ENCODE results near the gene SPTBN2. TPM values are rescaled to one million over a fixed set of nuclear protein-coding genes. Genes with fewer than 3 reads are reported as not detected.

The SPTBN2 gene
- total RNA-seq, 1 experiment from 2014 or later = 18.5 TPM

DNA sequence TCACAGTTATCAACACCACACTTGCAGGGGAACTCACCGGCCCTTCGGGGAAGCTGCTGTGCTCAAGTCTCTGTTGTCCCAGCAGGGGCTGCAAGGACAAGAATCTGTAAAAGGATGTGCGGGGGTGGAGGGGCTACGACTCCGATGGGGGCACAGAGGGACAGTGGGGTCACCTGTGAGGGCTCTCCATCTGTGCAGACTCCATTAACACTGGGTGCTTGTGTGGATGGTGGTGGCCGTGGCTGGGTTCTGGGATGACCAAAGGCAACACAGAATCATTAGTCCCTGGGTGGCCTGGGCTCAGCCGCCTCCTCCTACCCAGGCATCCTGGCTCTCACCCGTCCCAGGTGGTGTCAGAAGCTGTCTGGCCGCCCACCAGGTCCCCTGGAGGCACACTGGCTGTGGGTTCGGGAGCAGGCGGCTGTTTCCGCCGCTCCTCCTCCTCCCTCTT is 41.2 kb downstream of the SPTBN2 start:
- H3K79me2 ChIP-seq (ENCODE audit: insufficient read depth, low read length) = no peaks in the 10 kb centered on the region
- RAD21 ChIA-PET (ENCODE audit: low non-redundant PET in 1 of 2, low total read pairs in 2 of 2, uncharacterized antibody in 2 of 2, unreplicated experiment in 2 of 2) = no interaction called here
- no peaks in the 10 kb centered on the region for H3K9me2 ChIP-seq (ENCODE audit: insufficient read depth)
- no peak for DNase-seq (ENCODE audit: low read depth, low spot score)
- intact Hi-C loops (cut with micrococcal nuclease) = no loop called here
- H3K9ac ChIP-seq (ENCODE audit: low read length) = no peak overlapping the region
- no peaks in the 10 kb centered on the region for H3K36me3 ChIP-seq (ENCODE audit: control insufficient read depth in 1 of 2, insufficient read depth in 2 of 2, low read length in 2 of 2)
- no peak overlapping the region for H2AFZ ChIP-seq (ENCODE audit: low read depth, low read length, poor library complexity, severe bottlenecking)
- no peaks in the 10 kb centered on the region for H3K4me1 ChIP-seq (ENCODE audit: control insufficient read depth in 1 of 2, insufficient read depth in 2 of 2, low read length in 2 of 2)
- POLR2A ChIA-PET = no interaction called here
- H3K27ac ChIP-seq (ENCODE audit: low read depth, low read length) = no peak overlapping the region
- no peaks in the 10 kb centered on the region for H3K9me3 ChIP-seq (ENCODE audit: control insufficient read depth in 1 of 2, insufficient read depth in 1 of 2, low read depth in 1 of 2, low read length in 2 of 2)
- no peak for ATAC-seq
- no peak overlapping the region for H3K4me3 ChIP-seq (replicated peaks in 1 of 2; ENCODE audit: low read depth in 1 of 2, low read length in 2 of 2)
- H3K27me3 ChIP-seq (ENCODE audit: insufficient read depth, low read length) = no peaks in the 10 kb centered on the region
- BruUV-seq (replicated peaks) = no TSS peak
- TF ChIP-seq, protein P1, sequence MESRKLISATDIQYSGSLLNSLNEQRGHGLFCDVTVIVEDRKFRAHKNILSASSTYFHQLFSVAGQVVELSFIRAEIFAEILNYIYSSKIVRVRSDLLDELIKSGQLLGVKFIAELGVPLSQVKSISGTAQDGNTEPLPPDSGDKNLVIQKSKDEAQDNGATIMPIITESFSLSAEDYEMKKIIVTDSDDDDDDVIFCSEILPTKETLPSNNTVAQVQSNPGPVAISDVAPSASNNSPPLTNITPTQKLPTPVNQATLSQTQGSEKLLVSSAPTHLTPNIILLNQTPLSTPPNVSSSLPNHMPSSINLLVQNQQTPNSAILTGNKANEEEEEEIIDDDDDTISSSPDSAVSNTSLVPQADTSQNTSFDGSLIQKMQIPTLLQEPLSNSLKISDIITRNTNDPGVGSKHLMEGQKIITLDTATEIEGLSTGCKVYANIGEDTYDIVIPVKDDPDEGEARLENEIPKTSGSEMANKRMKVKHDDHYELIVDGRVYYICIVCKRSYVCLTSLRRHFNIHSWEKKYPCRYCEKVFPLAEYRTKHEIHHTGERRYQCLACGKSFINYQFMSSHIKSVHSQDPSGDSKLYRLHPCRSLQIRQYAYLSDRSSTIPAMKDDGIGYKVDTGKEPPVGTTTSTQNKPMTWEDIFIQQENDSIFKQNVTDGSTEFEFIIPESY (IDR thresholded peaks at IDR 0.05; ENCODE audit: extremely low read depth, insufficient replicate concordance, low read length) = no peak
- no peak for TF ChIP-seq SRF (IDR thresholded peaks at IDR 0.05; ENCODE audit: low read depth)
- TF ChIP-seq, protein P2, sequence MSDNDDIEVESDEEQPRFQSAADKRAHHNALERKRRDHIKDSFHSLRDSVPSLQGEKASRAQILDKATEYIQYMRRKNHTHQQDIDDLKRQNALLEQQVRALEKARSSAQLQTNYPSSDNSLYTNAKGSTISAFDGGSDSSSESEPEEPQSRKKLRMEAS (IDR thresholded peaks at IDR 0.05) = no peak
- no peak for TF ChIP-seq SP1 (IDR thresholded peaks at IDR 0.05; ENCODE audit: low read depth)
- TF ChIP-seq ZFX (IDR thresholded peaks at IDR 0.05) = no peak
- no peak for TF ChIP-seq EZH2phosphoT487 (IDR thresholded peaks at IDR 0.05; ENCODE audit: borderline replicate concordance)
- TF ChIP-seq TCF7L2 (IDR thresholded peaks at IDR 0.05; ENCODE audit: borderline replicate concordance, extremely low read depth, insufficient read depth, insufficient read length) = no peak
- no peak for TF ChIP-seq FOSL1 (IDR thresholded peaks at IDR 0.05; ENCODE audit: low read depth)
- TF ChIP-seq ZNF274 (IDR thresholded peaks at IDR 0.05; ENCODE audit: low read depth, low read length) = no peak
- TF ChIP-seq, protein P3, sequence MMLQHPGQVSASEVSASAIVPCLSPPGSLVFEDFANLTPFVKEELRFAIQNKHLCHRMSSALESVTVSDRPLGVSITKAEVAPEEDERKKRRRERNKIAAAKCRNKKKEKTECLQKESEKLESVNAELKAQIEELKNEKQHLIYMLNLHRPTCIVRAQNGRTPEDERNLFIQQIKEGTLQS (IDR thresholded peaks at IDR 0.05) = no peak
- TF ChIP-seq ELF1 (IDR thresholded peaks at IDR 0.05; ENCODE audit: borderline replicate concordance, low read depth) = no peak
- TF ChIP-seq, protein P4, sequence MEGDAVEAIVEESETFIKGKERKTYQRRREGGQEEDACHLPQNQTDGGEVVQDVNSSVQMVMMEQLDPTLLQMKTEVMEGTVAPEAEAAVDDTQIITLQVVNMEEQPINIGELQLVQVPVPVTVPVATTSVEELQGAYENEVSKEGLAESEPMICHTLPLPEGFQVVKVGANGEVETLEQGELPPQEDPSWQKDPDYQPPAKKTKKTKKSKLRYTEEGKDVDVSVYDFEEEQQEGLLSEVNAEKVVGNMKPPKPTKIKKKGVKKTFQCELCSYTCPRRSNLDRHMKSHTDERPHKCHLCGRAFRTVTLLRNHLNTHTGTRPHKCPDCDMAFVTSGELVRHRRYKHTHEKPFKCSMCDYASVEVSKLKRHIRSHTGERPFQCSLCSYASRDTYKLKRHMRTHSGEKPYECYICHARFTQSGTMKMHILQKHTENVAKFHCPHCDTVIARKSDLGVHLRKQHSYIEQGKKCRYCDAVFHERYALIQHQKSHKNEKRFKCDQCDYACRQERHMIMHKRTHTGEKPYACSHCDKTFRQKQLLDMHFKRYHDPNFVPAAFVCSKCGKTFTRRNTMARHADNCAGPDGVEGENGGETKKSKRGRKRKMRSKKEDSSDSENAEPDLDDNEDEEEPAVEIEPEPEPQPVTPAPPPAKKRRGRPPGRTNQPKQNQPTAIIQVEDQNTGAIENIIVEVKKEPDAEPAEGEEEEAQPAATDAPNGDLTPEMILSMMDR (IDR thresholded peaks at IDR 0.05 in 2 of 3, conservative IDR thresholded peaks at IDR 0.05 in 1 of 3; ENCODE audit: borderline replicate concordance in 1 of 3, insufficient read depth in 1 of 3, low read depth in 2 of 3, low read length in 2 of 3) = no peak
- TF ChIP-seq EGR1 (IDR thresholded peaks at IDR 0.05; ENCODE audit: low read depth) = no peak
- no peak overlapping the region for H3K4me2 ChIP-seq (ENCODE audit: low read length)
- no peaks in the 10 kb centered on the region for H4K20me1 ChIP-seq (ENCODE audit: insufficient read depth)
- CTCF ChIA-PET = interaction anchor here (1.6 kb wide), 1 partner anchor 155 kb away, joined by 3 read pairs; no protein-coding TSS in a partner anchor

Data from HCT116 (cell line).